Body of pancreas (tissue), 4 donors: ENCODE data around the gene LRRC32. TPM values are rescaled to one million over a fixed set of nuclear protein-coding genes. Genes with fewer than 3 reads are reported as not detected.

Experiments used
- ATAC-seq: fragments of 150-250 bp; one replicate; pipeline ENCODE4 v1.9.1; 2016
- DNase-seq, 4 donors: peaks; one replicate each; pipeline ENCODE4 v3.0.0-alpha.2; 2019
- H3K27ac ChIP-seq, 4 donors: fragments of 200-600 bp; sonication (generic); 1 replicate in 3 of 4; 2 replicates in 1 of 4; pipeline versions ENCODE4 v1.5.1 to v1.6.1; 2016 to 2019; ENCODE audit warnings: mild to moderate bottlenecking in 1 of 4, mixed read lengths in 1 of 4, moderate library complexity in 1 of 4
- H3K27me3 ChIP-seq, 2 donors: fragments of 200-600 bp; sonication (generic); one replicate each; pipeline ENCODE4 v1.6.0; 2016; ENCODE audit warnings: mild to moderate bottlenecking in 1 of 2
- H3K36me3 ChIP-seq, 2 donors: fragments of 200-600 bp; sonication (generic); replicated peaks in 1 of 2; 2 replicates each; pipeline ENCODE4 v1.5.1; 2016; ENCODE audit warnings: low read depth in 2 of 2; ENCODE audit not compliant: insufficient read depth in 1 of 2
- H3K4me1 ChIP-seq: fragments of 200-600 bp; sonication (generic); one replicate; pipeline ENCODE4 v1.6.0; 2016
- H3K4me3 ChIP-seq, 2 donors: fragments of 200-600 bp; sonication (generic); 1 replicate in 1 of 2; 2 replicates in 1 of 2; pipeline ENCODE4 v1.5.1; 2016 to 2019
- H3K9me3 ChIP-seq, 3 donors: fragments of 200-600 bp; sonication (generic); 1 replicate in 2 of 3; 2 replicates in 1 of 3; pipeline ENCODE4 v1.5.1; 2016
- CTCF ChIP-seq, 7 experiments: fragments of 450-650 bp in 4 of 7; fragments of 200-600 bp in 3 of 7; sonication (generic) in 3 of 7; IDR thresholded peaks; one replicate each; pipeline ENCODE4 v1.5.1; 2016 to 2019; ENCODE audit warnings: antibody characterized with exemption in 7 of 7
- POLR2A ChIP-seq, 3 donors: fragments of 450-650 bp; IDR thresholded peaks; one replicate each; pipeline ENCODE4 v1.6.1; 2016; ENCODE audit warnings: antibody characterized with exemption in 3 of 3, mild to moderate bottlenecking in 2 of 3
- WGBS, 2 donors: methylation state at CpG; one replicate each; pipeline ENCODE4 v1.1.5; 2017; 5-methylcytosine and 5-hydroxymethylcytosine counted together
- intact Hi-C: fragments of 100-400 bp; cut with DNase I; formaldehyde crosslinking; loops from one replicate; pipeline ENCODE4 v1.15.1; 2023
- total RNA-seq, 2 donors: library from RNA; depleted of rRNA; stranded (reverse); fragments of >200 nt; gene quantifications; one replicate each; pipeline ENCODE4 v1.1.0, GENCODE V29; 2016

The LRRC32 gene
- total RNA-seq, 2 donors from 2014 or later = 9.1 to 17.8 TPM

GRCh38 chr11:76655501-76656049 lies 15.0 kb downstream of the LRRC32 start:
- Histone ChIP-seq H3K36me3 (no peaks in the 10 kb centered on the region), H3K27me3 (no peaks in the 10 kb centered on the region), H3K4me1 (no peaks in the 10 kb centered on the region), H3K9me3 (no peaks in the 10 kb centered on the region), H3K27ac (no peak overlapping the region), H3K4me3 (no peak overlapping the region)
- DNase-seq = no peak
- intact Hi-C loops = no loop called here
- ATAC-seq = no peak
- TF ChIP-seq POLR2A (IDR thresholded peaks at IDR 0.05) (no peak), CTCF (IDR thresholded peaks at IDR 0.05) (no peak)
- WGBS, 2 donors = 84 to 92% methylated on average over 9 to 15 of the region's 15 CpGs

- no peaks in the 10 kb centered on the region for H3K4me1 ChIP-seq
- H3K27ac ChIP-seq = no peak overlapping the region
- H3K36me3 ChIP-seq = no peaks in the 10 kb centered on the region
- ATAC-seq (no peak), DNase-seq (no peak)
- TF ChIP-seq CTCF (IDR thresholded peaks at IDR 0.05) (no peak), POLR2A (IDR thresholded peaks at IDR 0.05) (no peak)
- H3K27me3 ChIP-seq = no peaks in the 10 kb centered on the region
- 92 to 100% methylated on average over 4 of the region's 4 CpGs for WGBS, 2 donors
- no peak overlapping the region for H3K4me3 ChIP-seq
- no peaks in the 10 kb centered on the region for H3K9me3 ChIP-seq
- intact Hi-C loops = no loop called here
Measured at GRCh38 chr11:76654980-76655379, 15.6 kb downstream of the LRRC32 start.

GRCh38 chr11:76654298-76654851 lies 16.2 kb downstream of the LRRC32 start:
- H3K4me3 ChIP-seq = no peak overlapping the region
- DNase-seq (peak in 3 of 4 donors; percentile 29 to 48 (median 38)), ATAC-seq (no peak)
- H3K27ac ChIP-seq = peak overlapping the region in 2 of 4 donors; percentile 14 to 48
- no peaks in the 10 kb centered on the region for H3K36me3 ChIP-seq
- no peaks in the 10 kb centered on the region for H3K4me1 ChIP-seq
- H3K9me3 ChIP-seq = no peaks in the 10 kb centered on the region
- H3K27me3 ChIP-seq = no peaks in the 10 kb centered on the region
- 61 to 71% methylated on average over 9 to 12 of the region's 12 CpGs for WGBS, 2 donors
- TF ChIP-seq POLR2A (IDR thresholded peaks at IDR 0.05) (no peak), CTCF (IDR thresholded peaks at IDR 0.05) (no peak)
- intact Hi-C loops = no loop called here

GRCh38 chr11:76653674-76654284 lies 16.8 kb downstream of the LRRC32 start:
- Histone ChIP-seq H3K27ac (peak overlapping the region in 2 of 4 donors; percentile 14 to 48), H3K36me3 (no peaks in the 10 kb centered on the region), H3K4me1 (no peaks in the 10 kb centered on the region), H3K4me3 (no peak overlapping the region), H3K9me3 (no peaks in the 10 kb centered on the region), H3K27me3 (no peaks in the 10 kb centered on the region)
- TF ChIP-seq POLR2A (IDR thresholded peaks at IDR 0.05) = no peak
- TF ChIP-seq CTCF (IDR thresholded peaks at IDR 0.05) = no peak
- 80 to 83% methylated on average over 10 of the region's 10 CpGs for WGBS, 2 donors
- intact Hi-C loops = no loop called here
- ATAC-seq = peak; percentile 57
- peak in 2 of 4 donors; percentile 23 to 53 for DNase-seq
